ENCODE results near the gene PDXP.

GRCh38 chr22:37633089-37633624 is 25.4 kb upstream of the PDXP start:
- no peak for TF ChIP-seq CTCF (conservative IDR thresholded peaks at IDR 0.05; ENCODE audit: low read depth in 2 of 2)
- no peak for TF ChIP-seq EZH2 (IDR thresholded peaks at IDR 0.05; ENCODE audit: low read depth, unreplicated experiment)
- no peak for TF ChIP-seq REST (IDR thresholded peaks at IDR 0.05; ENCODE audit: unreplicated experiment)
- TF ChIP-seq EZH2phosphoT487 (IDR thresholded peaks at IDR 0.05; ENCODE audit: unreplicated experiment), result no peak
- no peak for TF ChIP-seq JUNB (IDR thresholded peaks at IDR 0.05; ENCODE audit: unreplicated experiment)
- TF ChIP-seq ZNF331 (CRISPR knock-in tag; IDR thresholded peaks at IDR 0.05; ENCODE audit: low read depth), result no peak
- no peak for TF ChIP-seq POLR2AphosphoS5 (IDR thresholded peaks at IDR 0.05; ENCODE audit: low read depth)
- TF ChIP-seq ETS1 (IDR thresholded peaks at IDR 0.05), result no peak
- TF ChIP-seq CREB1 (CRISPR knock-in tag; IDR thresholded peaks at IDR 0.05; ENCODE audit: low read depth), result no peak
- no peak for TF ChIP-seq STAT1 (IDR thresholded peaks at IDR 0.05; ENCODE audit: unreplicated experiment)
- no peak for TF ChIP-seq ZNF114 (CRISPR knock-in tag; IDR thresholded peaks at IDR 0.05)
- no peak for TF ChIP-seq NANOG (IDR thresholded peaks at IDR 0.05; ENCODE audit: borderline replicate concordance)
- TF ChIP-seq ZNF462 (CRISPR knock-in tag; IDR thresholded peaks at IDR 0.05), result no peak

Data from GM23338 (cell line).